SK-N-SH (cell line): ENCODE measurements around the gene ESRP2. TPM values are rescaled to one million over a fixed set of nuclear protein-coding genes. Genes with fewer than 3 reads are reported as not detected.

Experiments
- CTCF ChIA-PET: fragments of 300-600, 350-600 bp; formaldehyde crosslinking; extraction: SDS; loops from one replicate; lab custom pipeline; 2021; lab: Yijun Ruan, JAX
- POLR2A ChIA-PET: fragments of 350-600 bp; sonication (Branson Sonifier 250); formaldehyde crosslinking; extraction: SDS; loops from one replicate; lab custom pipeline; 2020; ENCODE audit warnings: antibody characterized with exemption, inconsistent platforms; lab: Yijun Ruan, JAX
- DNase-seq: peaks from one replicate; pipeline ENCODE4 v3.0.0; 2012
- H2AFZ ChIP-seq: fragments of 200-600 bp; sonication (generic); 2 replicates; pipeline ENCODE4 v1.8.1; 2016; ENCODE audit warnings: antibody characterized with exemption, mild to moderate bottlenecking, low read depth
- H3F3A ChIP-seq: fragments of 200-600 bp; sonication (generic); replicated peaks from 2 replicates; pipeline ENCODE3; 2016; ENCODE audit warnings: antibody characterized with exemption, mild to moderate bottlenecking; ENCODE audit not compliant: insufficient read depth
- H3K27ac ChIP-seq, 2 experiments: fragments of 200-500 bp in 1 of 2; fragments of 200-600 bp in 1 of 2; sonication (Bioruptor generic) in 1 of 2; sonication (generic), shearing (Covaris generic) in 1 of 2; 2 replicates each; pipeline versions ENCODE4 v1.5.1 to v1.6.1; 2014 to 2016; ENCODE audit warnings: low read depth in 2 of 2, inconsistent platforms in 1 of 2, low read length in 1 of 2, mild to moderate bottlenecking in 1 of 2, mixed read lengths in 1 of 2
- H3K27me3 ChIP-seq: fragments of 200-600 bp; sonication (generic), shearing (Covaris generic); 2 replicates; pipeline ENCODE4 v1.6.1; 2016; ENCODE audit warnings: mixed run types; ENCODE audit not compliant: insufficient read depth
- H3K36me3 ChIP-seq, 2 experiments: fragments of 200-500 bp in 1 of 2; fragments of 200-600 bp in 1 of 2; sonication (Bioruptor generic) in 1 of 2; sonication (generic) in 1 of 2; replicated peaks in 1 of 2; 2 replicates each; pipeline versions ENCODE3 to v1.5.1; 2014 to 2016; ENCODE audit warnings: low read length in 1 of 2, mild to moderate bottlenecking in 1 of 2; ENCODE audit not compliant: insufficient read depth in 2 of 2, control insufficient read depth in 1 of 2
- H3K4me1 ChIP-seq, 2 experiments: fragments of 200-500 bp in 1 of 2; fragments of 200-600 bp in 1 of 2; sonication (Bioruptor generic) in 1 of 2; sonication (generic), shearing (Covaris generic) in 1 of 2; 2 replicates each; pipeline versions ENCODE4 v1.5.1 to v1.6.1; 2014 to 2016; ENCODE audit warnings: low read depth in 1 of 2, low read length in 1 of 2, mixed run types in 1 of 2; ENCODE audit not compliant: insufficient read depth in 2 of 2, control insufficient read depth in 1 of 2
- H3K4me2 ChIP-seq: fragments of 200-600 bp; sonication (generic), shearing (Covaris generic); 2 replicates; pipeline ENCODE4 v1.6.1; 2017; ENCODE audit warnings: mixed run types
- H3K4me3 ChIP-seq, 2 experiments: fragments of 200-500 bp in 1 of 2; fragments of 200-600 bp in 1 of 2; sonication (Bioruptor generic) in 1 of 2; sonication (generic), shearing (Covaris generic) in 1 of 2; 2 replicates each; pipeline versions ENCODE4 v1.5.1 to v1.8.1; 2014 to 2016; ENCODE audit warnings: low read depth in 2 of 2, inconsistent platforms in 1 of 2, low read length in 1 of 2, mild to moderate bottlenecking in 1 of 2, mixed read lengths in 1 of 2, moderate library complexity in 1 of 2
- H3K79me2 ChIP-seq: fragments of 200-600 bp; sonication (generic); 2 replicates; pipeline ENCODE4 v1.8.1; 2017; ENCODE audit warnings: mild to moderate bottlenecking; ENCODE audit not compliant: insufficient read depth
- H3K9ac ChIP-seq: fragments of 200-600 bp; sonication (generic); 2 replicates; pipeline ENCODE4 v1.6.1; 2017; ENCODE audit warnings: mixed run types
- H3K9me2 ChIP-seq: fragments of 200-600 bp; sonication (generic); 2 replicates; pipeline ENCODE4 v1.6.1; 2017; ENCODE audit warnings: mixed run types
- H3K9me3 ChIP-seq: fragments of 200-600 bp; sonication (generic); 2 replicates; pipeline ENCODE4 v1.6.1; 2017; ENCODE audit warnings: mixed run types, mild to moderate bottlenecking, moderate library complexity
- H4K20me1 ChIP-seq: fragments of 200-600 bp; sonication (generic); 2 replicates; pipeline ENCODE4 v1.6.1; 2017; ENCODE audit warnings: mild to moderate bottlenecking, mixed run types; ENCODE audit not compliant: insufficient read depth
- FOXM1 ChIP-seq: IDR thresholded peaks from 2 replicates; pipeline ENCODE4 v1.4.0; 2012; ENCODE audit warnings: low read depth, mild to moderate bottlenecking
- GABPA ChIP-seq: IDR thresholded peaks from 2 replicates; pipeline ENCODE4 v1.4.0; 2012; ENCODE audit warnings: low read depth, mild to moderate bottlenecking
- MEF2A ChIP-seq: IDR thresholded peaks from 2 replicates; pipeline ENCODE4 v1.4.0; 2012; ENCODE audit warnings: low read depth, borderline replicate concordance
- POLR2AphosphoS5 ChIP-seq: IDR thresholded peaks from 2 replicates; pipeline ENCODE4 v1.6.1; 2012; ENCODE audit warnings: low read depth, low read length
- TAF1 ChIP-seq: IDR thresholded peaks from 2 replicates; pipeline ENCODE4 v1.6.1; 2012; ENCODE audit warnings: low read depth, mild to moderate bottlenecking, low read length, moderate library complexity, borderline replicate concordance
- TEAD4 ChIP-seq: IDR thresholded peaks from 2 replicates; pipeline ENCODE4 v1.4.0; 2012; ENCODE audit warnings: mild to moderate bottlenecking, borderline replicate concordance; ENCODE audit not compliant: insufficient read depth
- WGBS: methylation state at CpG from one replicate; pipeline ENCODE4 v1.1.6; 2017; ENCODE audit warnings: low lambda C conversion rate; 5-methylcytosine and 5-hydroxymethylcytosine counted together
- polyA plus RNA-seq, 3 experiments: library from polyadenylated mRNA; depleted of rRNA; stranded (reverse); fragments of >200 nt; gene quantifications; 2 replicates each; pipeline ENCODE4 v1.2.3, GENCODE V29; 2012
- TF ChIP-seq, protein P1 (sequence below): IDR thresholded peaks from 2 replicates; pipeline ENCODE4 v1.4.0; 2012; ENCODE audit warnings: low read depth
- TF ChIP-seq, protein P2 (sequence below): fragments of 150-350 bp; IDR thresholded peaks from 2 replicates; pipeline ENCODE4 v1.6.1; 2017; ENCODE audit warnings: antibody characterized with exemption, low read length, low read depth, borderline replicate concordance
- TF ChIP-seq, protein P3 (sequence below): IDR thresholded peaks from 2 replicates; pipeline ENCODE4 v1.4.0; 2012; ENCODE audit warnings: low read depth, borderline replicate concordance

Gene ESRP2
- polyA plus RNA-seq, 1 of the 3 experiments (the other 2 are of a cell fraction) = 0.07 TPM

DNA sequence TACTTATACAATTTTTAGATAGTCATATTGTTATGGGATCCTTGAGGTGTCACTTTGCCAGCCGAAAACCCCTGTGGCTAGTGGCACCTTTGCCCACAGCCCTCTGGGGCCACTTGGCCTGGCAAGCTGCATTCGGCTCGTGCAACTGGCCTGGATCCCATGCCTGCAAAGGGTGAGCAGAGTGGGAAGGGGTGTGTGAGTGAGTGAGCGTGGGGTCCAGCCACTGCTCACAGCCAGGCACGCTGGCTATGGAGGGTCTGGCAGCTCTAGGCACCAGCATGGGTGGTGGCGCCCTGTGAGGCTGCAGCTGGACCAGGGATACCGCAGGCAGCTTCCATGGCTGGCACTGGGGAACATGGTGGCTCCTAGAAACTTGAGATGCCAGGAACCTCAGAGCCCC, 49.0 kb downstream of the ESRP2 start:
- Histone ChIP-seq H3K9ac (no peak overlapping the region), H3K27ac (no peak overlapping the region), H3F3A (no peaks in the 10 kb centered on the region), H4K20me1 (no peaks in the 10 kb centered on the region), H3K9me2 (no peaks in the 10 kb centered on the region), H3K27me3 (no peaks in the 10 kb centered on the region), H3K36me3 (peaks cover 20 to 38% of the 10 kb centered on the region in 2 experiments), H2AFZ (no peak overlapping the region), H3K4me2 (no peak overlapping the region), H3K4me1 (no peaks in the 10 kb centered on the region)
- POLR2A ChIA-PET = interaction anchor here (0.7 kb wide), 1 partner anchor 102 kb away, joined by 3 read pairs; no protein-coding TSS in a partner anchor
- WGBS = 98% methylated on average over 3 of the region's 7 CpGs
- TF ChIP-seq POLR2AphosphoS5 = no peak
- TF ChIP-seq, protein P1, sequence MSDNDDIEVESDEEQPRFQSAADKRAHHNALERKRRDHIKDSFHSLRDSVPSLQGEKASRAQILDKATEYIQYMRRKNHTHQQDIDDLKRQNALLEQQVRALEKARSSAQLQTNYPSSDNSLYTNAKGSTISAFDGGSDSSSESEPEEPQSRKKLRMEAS = no peak
- TF ChIP-seq, all 33 proteins: peak for 0
- CTCF ChIA-PET = interaction anchor here (1.0 kb wide), 1 partner anchor 17 kb away, joined by 3 read pairs; no protein-coding TSS in a partner anchor
- Histone ChIP-seq H3K79me2 (no peaks in the 10 kb centered on the region), H3K4me3 (no peak overlapping the region), H3K9me3 (no peaks in the 10 kb centered on the region)
- no peak for DNase-seq

DNA sequence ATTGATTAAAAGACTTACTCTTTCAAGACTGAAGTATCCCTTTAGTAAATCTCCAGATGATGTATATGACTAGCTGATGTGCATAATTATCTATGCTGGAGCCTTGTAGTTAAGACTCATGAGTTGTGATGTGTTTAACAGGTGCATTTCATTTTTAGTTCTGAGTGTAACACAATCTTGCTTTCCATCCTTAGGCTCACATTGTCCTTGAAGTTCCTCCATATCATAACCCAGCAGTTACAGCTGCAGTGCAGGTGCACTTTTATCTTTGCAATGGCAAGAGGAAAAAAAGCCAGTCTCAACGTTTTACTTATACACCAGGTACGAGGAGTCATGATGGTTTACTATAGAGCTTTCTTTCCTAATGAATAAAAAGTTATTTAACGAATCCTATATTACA, 52.9 kb downstream of the ESRP2 start:
- Histone ChIP-seq H3K27ac (no peak overlapping the region), H2AFZ (no peak overlapping the region), H3K9ac (no peak overlapping the region), H3K79me2 (no peaks in the 10 kb centered on the region), H3K36me3 (peaks cover 17 to 39% of the 10 kb centered on the region in 2 experiments), H3K4me3 (no peak overlapping the region), H3K27me3 (no peaks in the 10 kb centered on the region), H4K20me1 (no peaks in the 10 kb centered on the region), H3K9me3 (no peaks in the 10 kb centered on the region), H3F3A (no peaks in the 10 kb centered on the region), H3K4me2 (no peak overlapping the region)
- ChIA-PET POLR2A (no interaction called here), CTCF (no interaction called here)
- no peak for DNase-seq
- 84% methylated on average over 3 of the region's 3 CpGs for WGBS
- TF ChIP-seq, protein P2, sequence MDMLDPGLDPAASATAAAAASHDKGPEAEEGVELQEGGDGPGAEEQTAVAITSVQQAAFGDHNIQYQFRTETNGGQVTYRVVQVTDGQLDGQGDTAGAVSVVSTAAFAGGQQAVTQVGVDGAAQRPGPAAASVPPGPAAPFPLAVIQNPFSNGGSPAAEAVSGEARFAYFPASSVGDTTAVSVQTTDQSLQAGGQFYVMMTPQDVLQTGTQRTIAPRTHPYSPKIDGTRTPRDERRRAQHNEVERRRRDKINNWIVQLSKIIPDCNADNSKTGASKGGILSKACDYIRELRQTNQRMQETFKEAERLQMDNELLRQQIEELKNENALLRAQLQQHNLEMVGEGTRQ = no peak
- TF ChIP-seq GABPA (no peak), MEF2A (no peak), FOXM1 (no peak), TEAD4 (no peak), TAF1 (no peak)
- TF ChIP-seq, protein P3, sequence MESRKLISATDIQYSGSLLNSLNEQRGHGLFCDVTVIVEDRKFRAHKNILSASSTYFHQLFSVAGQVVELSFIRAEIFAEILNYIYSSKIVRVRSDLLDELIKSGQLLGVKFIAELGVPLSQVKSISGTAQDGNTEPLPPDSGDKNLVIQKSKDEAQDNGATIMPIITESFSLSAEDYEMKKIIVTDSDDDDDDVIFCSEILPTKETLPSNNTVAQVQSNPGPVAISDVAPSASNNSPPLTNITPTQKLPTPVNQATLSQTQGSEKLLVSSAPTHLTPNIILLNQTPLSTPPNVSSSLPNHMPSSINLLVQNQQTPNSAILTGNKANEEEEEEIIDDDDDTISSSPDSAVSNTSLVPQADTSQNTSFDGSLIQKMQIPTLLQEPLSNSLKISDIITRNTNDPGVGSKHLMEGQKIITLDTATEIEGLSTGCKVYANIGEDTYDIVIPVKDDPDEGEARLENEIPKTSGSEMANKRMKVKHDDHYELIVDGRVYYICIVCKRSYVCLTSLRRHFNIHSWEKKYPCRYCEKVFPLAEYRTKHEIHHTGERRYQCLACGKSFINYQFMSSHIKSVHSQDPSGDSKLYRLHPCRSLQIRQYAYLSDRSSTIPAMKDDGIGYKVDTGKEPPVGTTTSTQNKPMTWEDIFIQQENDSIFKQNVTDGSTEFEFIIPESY = no peak
- TF ChIP-seq, all 33 proteins: peak for 0
- Histone ChIP-seq H3K9me2 (no peaks in the 10 kb centered on the region), H3K4me1 (no peaks in the 10 kb centered on the region)
